ENCODE data around the gene PAFAH1B1.

Gene PAFAH1B1

GRCh38 chr17:2703606-2704005 is 110.2 kb downstream of the PAFAH1B1 start:
- Histone ChIP-seq H3K9ac (ENCODE audit: low read depth, low read length) (no peak overlapping the region), H3K36me3 (ENCODE audit: insufficient read depth, low read length) (peaks cover 11% of the 10 kb centered on the region; the same call in 1 of the 2 replicates), H3K4me1 (ENCODE audit: insufficient read depth, low read length) (peaks cover 16% of the 10 kb centered on the region; the same call in 1 of the 2 replicates), H3K9me3 (ENCODE audit: control insufficient read depth, insufficient read depth, low read length) (no peaks in the 10 kb centered on the region)

GRCh38 chr17:2704031-2704889 is 110.8 kb downstream of the PAFAH1B1 start:
- peaks cover 16% of the 10 kb centered on the region; the same call in 1 of the 2 replicates for H3K4me1 ChIP-seq (ENCODE audit: insufficient read depth, low read length)
- no peaks in the 10 kb centered on the region for H3K9me3 ChIP-seq (ENCODE audit: control insufficient read depth, insufficient read depth, low read length)
- H3K9ac ChIP-seq (ENCODE audit: low read depth, low read length) = no peak overlapping the region
- peaks cover 11% of the 10 kb centered on the region; the same call in 1 of the 2 replicates for H3K36me3 ChIP-seq (ENCODE audit: insufficient read depth, low read length)

- no peak overlapping the region for H3K9ac ChIP-seq (ENCODE audit: low read depth, low read length)
- peaks cover 16% of the 10 kb centered on the region; the same call in 1 of the 2 replicates for H3K4me1 ChIP-seq (ENCODE audit: insufficient read depth, low read length)
- H3K9me3 ChIP-seq (ENCODE audit: control insufficient read depth, insufficient read depth, low read length) = no peaks in the 10 kb centered on the region
- H3K36me3 ChIP-seq (ENCODE audit: insufficient read depth, low read length) = peaks cover 11% of the 10 kb centered on the region; the same call in 1 of the 2 replicates
These were observed 111.4 kb downstream of the PAFAH1B1 start for GRCh38 chr17:2704890-2705248.

- Histone ChIP-seq H3K4me1 (ENCODE audit: insufficient read depth, low read length) (peaks cover 20% of the 10 kb centered on the region; the same call in 1 of the 2 replicates), H3K36me3 (ENCODE audit: insufficient read depth, low read length) (peaks cover 8% of the 10 kb centered on the region; the same call in 1 of the 2 replicates), H3K9ac (ENCODE audit: low read depth, low read length) (no peak overlapping the region), H3K9me3 (ENCODE audit: control insufficient read depth, insufficient read depth, low read length) (no peaks in the 10 kb centered on the region)
These were observed 111.8 kb downstream of the PAFAH1B1 start for GRCh38 chr17:2705263-2705662.

- Histone ChIP-seq H3K9ac (ENCODE audit: low read depth, low read length) (no peak overlapping the region), H3K36me3 (ENCODE audit: insufficient read depth, low read length) (peaks cover 2% of the 10 kb centered on the region; the same call in 1 of the 2 replicates), H3K9me3 (ENCODE audit: control insufficient read depth, insufficient read depth, low read length) (no peaks in the 10 kb centered on the region), H3K4me1 (ENCODE audit: insufficient read depth, low read length) (peaks cover 26% of the 10 kb centered on the region; the same call in 1 of the 2 replicates)
These were observed 112.7 kb downstream of the PAFAH1B1 start for GRCh38 chr17:2705888-2706795.

GRCh38 chr17:2706911-2707510 is 113.6 kb downstream of the PAFAH1B1 start:
- Histone ChIP-seq H3K36me3 (ENCODE audit: insufficient read depth, low read length) (0 out of 2 replicates have a peak, but pooled peaks cover 2% of the 10 kb centered on the region), H3K9me3 (ENCODE audit: control insufficient read depth, insufficient read depth, low read length) (no peaks in the 10 kb centered on the region), H3K4me1 (ENCODE audit: insufficient read depth, low read length) (peaks cover 26% of the 10 kb centered on the region; the same call in 1 of the 2 replicates), H3K9ac (ENCODE audit: low read depth, low read length) (no peak overlapping the region)

- Histone ChIP-seq H3K9ac (ENCODE audit: low read depth, low read length) (no peak overlapping the region), H3K4me1 (ENCODE audit: insufficient read depth, low read length) (peaks cover 30% of the 10 kb centered on the region; the same call in 1 of the 2 replicates), H3K36me3 (ENCODE audit: insufficient read depth, low read length) (0 out of 2 replicates have a peak, but pooled peaks cover 2% of the 10 kb centered on the region), H3K9me3 (ENCODE audit: control insufficient read depth, insufficient read depth, low read length) (no peaks in the 10 kb centered on the region)
These were observed 114.5 kb downstream of the PAFAH1B1 start for GRCh38 chr17:2707721-2708584.

- H3K9me3 ChIP-seq (ENCODE audit: control insufficient read depth, insufficient read depth, low read length) = no peaks in the 10 kb centered on the region
- H3K9ac ChIP-seq (ENCODE audit: low read depth, low read length) = no peak overlapping the region
- 0 out of 2 replicates have a peak, but pooled peaks cover 2% of the 10 kb centered on the region for H3K36me3 ChIP-seq (ENCODE audit: insufficient read depth, low read length)
- H3K4me1 ChIP-seq (ENCODE audit: insufficient read depth, low read length) = peaks cover 30% of the 10 kb centered on the region; the same call in 1 of the 2 replicates
These were observed 115.2 kb downstream of the PAFAH1B1 start for GRCh38 chr17:2708585-2709182.

- no peak overlapping the region for H3K9ac ChIP-seq (ENCODE audit: low read depth, low read length)
- no peaks in the 10 kb centered on the region for H3K9me3 ChIP-seq (ENCODE audit: control insufficient read depth, insufficient read depth, low read length)
- no peaks in the 10 kb centered on the region for H3K36me3 ChIP-seq (ENCODE audit: insufficient read depth, low read length)
- H3K4me1 ChIP-seq (ENCODE audit: insufficient read depth, low read length) = peaks cover 30% of the 10 kb centered on the region; the same call in 1 of the 2 replicates
These were observed 115.8 kb downstream of the PAFAH1B1 start for GRCh38 chr17:2709183-2709661.

GRCh38 chr17:2710071-2710802 is 116.8 kb downstream of the PAFAH1B1 start:
- peaks cover 26% of the 10 kb centered on the region; the same call in 1 of the 2 replicates for H3K4me1 ChIP-seq (ENCODE audit: insufficient read depth, low read length)
- no peaks in the 10 kb centered on the region for H3K9me3 ChIP-seq (ENCODE audit: control insufficient read depth, insufficient read depth, low read length)
- peak overlapping the region; percentile 80 for H3K9ac ChIP-seq (ENCODE audit: low read depth, low read length)
- H3K36me3 ChIP-seq (ENCODE audit: insufficient read depth, low read length) = no peaks in the 10 kb centered on the region

GRCh38 chr17:2710803-2711607 is 117.6 kb downstream of the PAFAH1B1 start:
- H3K4me1 ChIP-seq (ENCODE audit: insufficient read depth, low read length) = peaks cover 26% of the 10 kb centered on the region; the same call in 1 of the 2 replicates
- H3K9ac ChIP-seq (ENCODE audit: low read depth, low read length) = peak overlapping the region; percentile 80
- H3K36me3 ChIP-seq (ENCODE audit: insufficient read depth, low read length) = no peaks in the 10 kb centered on the region
- H3K9me3 ChIP-seq (ENCODE audit: control insufficient read depth, insufficient read depth, low read length) = no peaks in the 10 kb centered on the region

Data from ES-I3 (cell line).